ENCODE measurements around the gene TRPV2.
"Not testable (repeated sequence)": the region's sequence is repeated elsewhere in the genome, so short reads cannot be mapped to it uniquely, and the experiment has no call there.

The TRPV2 gene

DNA sequence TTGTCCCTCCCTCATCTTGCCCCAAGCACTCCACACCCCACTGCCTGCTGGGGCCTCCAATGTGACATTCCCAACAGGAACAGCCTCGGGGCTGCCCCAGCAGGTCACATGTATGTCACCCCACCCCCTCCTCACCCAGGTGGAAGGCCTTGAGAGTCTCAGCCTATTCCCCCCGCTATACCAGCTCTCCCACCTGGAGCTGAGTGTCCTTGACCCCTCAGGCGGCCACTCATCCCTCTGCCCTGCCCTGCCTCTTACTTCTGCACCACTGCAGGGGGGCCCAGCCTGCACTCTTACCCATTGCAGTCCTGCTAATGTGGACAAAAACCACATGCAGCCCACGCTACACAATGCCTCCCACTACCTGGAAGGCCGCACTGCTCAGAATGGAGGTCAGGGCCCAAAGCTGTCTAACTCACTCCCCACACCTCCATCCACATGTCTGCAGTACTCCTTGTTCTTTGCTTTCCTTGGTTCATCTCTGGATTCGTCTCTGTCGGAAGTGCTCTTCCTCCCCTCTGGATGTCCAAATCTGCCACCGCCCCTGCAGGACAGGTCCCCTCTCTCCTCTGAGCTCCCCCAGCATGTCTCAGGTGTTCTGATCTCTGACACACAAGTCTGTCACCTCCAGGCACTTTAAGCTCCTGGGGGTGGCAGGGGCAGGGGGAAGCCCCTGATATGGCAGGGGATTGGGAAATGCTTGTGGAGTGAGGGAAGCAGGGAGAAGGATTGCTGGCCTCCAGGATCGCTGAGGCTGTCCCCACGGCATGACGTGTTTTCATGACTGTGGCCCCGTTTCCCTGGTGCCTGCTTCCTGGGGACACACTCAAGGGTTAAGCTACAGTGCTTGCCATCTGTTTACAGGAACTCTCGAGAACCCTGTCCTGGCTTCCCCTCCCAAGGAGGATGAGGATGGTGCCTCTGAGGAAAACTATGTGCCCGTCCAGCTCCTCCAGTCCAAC is 20.8 kb downstream of the TRPV2 start:
- DNase-seq (ENCODE audit: low spot score): no peak

DNA sequence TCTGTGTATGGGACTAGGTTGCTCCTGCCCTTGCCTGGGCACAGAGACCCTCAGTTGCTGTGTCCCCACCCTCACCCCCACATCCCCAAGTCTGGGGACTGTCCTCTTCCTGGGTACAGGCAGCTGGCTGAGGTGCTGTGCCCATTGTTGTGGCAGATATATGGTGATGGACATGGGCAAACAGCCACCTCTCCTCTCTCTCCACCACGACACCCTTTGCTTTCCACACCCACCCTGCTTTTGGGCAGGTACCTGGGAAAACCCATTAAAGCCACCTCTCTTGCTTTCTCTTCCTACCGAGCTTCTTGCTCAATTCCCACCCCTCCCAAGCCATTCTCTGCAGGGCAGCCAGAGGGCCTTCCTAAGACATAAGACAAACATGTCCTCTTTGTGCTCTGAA is 21.7 kb downstream of the TRPV2 start:
- no peak for DNase-seq (ENCODE audit: low spot score)

DNA sequence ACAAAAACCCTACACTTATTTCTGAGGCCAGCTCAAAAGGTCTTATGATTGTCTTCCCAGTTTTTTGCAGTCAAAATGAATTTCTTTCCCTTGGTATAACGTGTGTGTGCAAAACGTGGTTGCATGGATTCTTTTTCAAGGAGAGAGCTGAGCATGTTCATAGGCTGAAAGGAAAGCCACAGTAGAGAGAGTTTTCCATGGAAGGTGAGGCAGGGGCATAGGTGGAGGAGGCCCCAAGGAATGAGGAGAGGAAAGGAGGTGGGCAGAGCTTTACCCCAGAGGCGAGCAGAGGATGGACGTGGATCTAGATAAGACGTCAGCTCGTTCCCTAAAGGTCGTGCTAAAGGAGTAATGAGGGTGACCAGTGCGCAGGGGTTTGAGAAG is 22.8 kb downstream of the TRPV2 start:
- no peak for DNase-seq (ENCODE audit: low spot score)

DNA sequence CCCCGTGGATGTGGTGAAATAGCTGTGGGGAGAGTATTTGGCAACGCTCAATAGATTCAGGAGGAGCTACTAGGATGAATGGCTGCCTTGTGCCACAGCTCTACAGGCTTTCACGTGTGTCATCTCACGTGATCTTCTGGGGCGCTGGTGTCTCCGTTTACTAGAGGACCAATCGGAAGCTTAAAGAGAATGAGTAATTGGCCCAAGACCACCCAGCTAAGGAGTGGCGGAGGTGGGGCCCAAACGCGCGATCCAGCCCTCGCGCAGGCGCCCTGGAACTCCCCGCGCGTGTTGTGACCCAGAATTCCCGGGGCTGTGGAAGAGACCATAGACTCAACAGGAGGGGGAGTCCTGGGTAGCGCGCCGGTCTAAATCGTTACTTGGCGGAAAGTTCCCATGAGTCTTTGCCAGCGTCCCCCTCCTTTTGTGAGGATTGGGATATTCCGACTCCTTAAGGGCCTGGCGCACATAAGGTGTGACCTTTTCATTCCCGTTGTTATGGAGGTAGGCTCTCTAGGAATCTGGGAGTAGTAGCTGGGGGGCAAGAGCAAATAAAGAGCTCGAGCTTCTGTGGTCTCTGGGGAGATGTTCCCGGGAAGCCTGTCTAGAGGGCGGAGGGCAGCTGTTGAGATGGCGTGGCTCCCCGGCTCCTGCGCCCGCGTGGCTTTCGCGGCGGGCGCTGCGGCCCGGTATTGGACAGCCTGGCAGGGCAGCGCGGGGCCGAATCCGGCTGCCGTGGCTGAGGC is 23.4 kb downstream of the TRPV2 start:
- DNase-seq (ENCODE audit: low spot score): peak; percentile 96

DNA sequence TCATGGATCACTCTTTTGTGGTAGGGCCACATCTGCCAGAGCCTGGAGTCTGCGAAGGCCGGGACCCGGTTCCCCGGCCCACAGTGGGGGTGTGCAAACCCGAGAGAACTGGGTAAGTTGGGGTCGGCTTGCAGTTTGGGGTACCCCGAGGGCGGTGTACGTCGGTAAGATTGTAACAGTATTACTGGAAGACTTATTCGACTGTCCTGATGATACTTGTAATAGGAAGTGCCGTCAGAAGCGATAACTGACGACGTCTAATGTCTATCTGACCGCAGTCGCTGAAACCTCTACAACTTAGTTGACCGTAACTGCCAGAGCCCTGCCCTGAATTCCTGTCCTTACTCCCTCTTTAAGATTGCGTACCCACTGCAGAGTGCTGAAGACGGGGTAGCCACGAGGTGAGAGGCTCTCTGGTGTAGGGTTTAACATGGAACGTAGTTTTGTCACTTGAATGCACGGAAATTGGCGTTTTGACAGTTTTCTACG is 24.0 kb downstream of the TRPV2 start:
- no peak for DNase-seq (ENCODE audit: low spot score)

DNA sequence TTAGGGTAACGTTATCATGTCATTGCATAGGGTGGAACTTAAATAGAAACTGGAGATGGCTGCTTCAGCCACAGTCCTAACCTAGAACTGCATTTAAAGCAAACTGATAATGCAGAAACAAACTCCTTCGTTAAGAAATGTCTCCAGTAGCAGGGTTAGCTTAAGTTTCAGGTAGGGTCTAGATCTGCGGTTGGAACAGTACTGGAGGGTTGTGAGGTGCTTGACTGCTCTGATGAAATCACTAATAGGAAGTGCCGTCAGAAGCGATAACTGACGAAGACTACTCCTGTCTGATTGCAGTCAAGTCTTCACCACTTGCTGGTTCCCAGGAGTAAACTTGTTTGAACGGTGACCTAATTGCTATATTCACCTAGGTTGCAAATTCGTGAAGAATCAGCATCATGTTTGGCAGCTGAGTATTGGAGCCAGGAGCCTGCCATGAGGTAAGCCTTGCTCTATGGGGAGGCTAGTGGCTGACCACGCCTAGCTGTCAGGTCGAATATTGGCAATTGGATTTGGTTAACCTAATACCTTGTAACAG is 24.5 kb downstream of the TRPV2 start:
- DNase-seq (ENCODE audit: low spot score): no peak

DNA sequence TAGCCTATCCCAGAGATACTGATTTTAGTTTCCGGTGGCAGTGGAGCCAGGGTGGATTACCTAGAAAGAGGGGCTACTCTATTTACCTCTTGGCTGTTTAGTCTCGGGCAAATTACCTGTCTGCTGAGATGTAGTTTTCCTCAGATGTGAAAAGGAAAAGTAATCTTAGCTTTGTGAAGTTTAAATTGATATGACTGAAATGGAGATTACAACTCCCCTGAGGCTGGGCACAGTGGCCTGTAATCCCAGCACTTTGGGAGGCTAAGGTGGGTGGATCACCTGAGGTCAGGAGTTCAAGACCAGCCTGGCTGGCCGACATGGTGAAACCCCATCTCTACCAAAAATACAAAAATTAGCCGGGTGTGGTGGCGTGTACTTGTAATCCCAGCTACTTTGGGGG is 25.0 kb downstream of the TRPV2 start:
- DNase-seq (ENCODE audit: low spot score): not testable (repeated sequence)

DNA sequence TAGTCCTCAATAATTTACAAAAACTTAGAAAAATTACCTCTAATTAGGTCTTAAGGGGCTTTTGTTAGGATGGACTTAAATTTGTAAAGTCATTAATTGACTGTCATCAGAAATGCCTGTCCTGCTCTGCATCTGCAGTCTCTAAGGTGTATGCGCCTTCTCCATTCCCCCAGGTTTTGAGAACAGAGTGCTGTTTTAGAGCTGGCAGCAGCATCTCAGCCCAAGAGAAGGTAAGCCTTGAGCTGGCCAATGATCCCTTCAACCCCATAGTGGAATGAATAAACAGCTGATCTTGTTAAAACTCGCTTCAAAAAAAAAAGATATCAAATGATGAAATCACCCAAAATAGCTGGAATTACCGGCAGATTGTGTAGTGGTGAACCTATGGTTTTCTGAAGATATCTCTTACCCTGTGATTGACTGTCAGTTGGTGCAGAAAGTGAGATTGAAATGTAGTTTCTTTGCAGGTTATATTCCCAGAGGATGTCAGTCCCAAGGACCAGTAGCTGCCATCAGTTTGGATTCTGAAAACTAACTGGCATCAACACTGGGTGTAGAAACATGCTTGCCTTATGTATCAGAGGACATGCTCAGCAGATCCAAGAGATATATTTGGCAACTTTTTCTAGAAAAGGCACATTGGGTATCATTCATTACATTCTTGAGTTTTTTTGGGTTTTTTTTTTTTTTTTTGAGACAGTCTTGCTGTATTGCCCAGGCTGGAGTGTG is 25.7 kb downstream of the TRPV2 start:
- DNase-seq (ENCODE audit: low spot score): no peak

DNA sequence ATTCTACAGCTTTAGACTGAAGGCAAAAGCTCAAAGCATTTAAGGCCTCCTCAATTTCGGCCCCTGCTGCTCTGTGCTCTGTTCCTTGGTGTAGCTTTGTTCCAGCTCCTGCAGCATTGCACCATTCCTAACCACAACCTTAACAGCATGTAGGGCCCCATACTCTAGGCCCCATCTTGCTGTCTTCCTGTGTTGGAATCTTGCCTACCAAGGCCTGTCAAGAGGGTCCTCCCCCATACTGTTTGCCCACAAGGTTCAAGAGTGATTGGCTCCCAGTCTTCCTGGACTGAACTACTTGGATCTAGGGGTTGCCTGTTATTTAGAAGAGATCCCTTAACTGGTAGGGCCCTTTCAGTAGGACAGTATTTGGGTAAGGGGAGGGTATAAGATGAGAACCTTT is 26.8 kb downstream of the TRPV2 start:
- DNase-seq (ENCODE audit: low spot score): no peak

DNA sequence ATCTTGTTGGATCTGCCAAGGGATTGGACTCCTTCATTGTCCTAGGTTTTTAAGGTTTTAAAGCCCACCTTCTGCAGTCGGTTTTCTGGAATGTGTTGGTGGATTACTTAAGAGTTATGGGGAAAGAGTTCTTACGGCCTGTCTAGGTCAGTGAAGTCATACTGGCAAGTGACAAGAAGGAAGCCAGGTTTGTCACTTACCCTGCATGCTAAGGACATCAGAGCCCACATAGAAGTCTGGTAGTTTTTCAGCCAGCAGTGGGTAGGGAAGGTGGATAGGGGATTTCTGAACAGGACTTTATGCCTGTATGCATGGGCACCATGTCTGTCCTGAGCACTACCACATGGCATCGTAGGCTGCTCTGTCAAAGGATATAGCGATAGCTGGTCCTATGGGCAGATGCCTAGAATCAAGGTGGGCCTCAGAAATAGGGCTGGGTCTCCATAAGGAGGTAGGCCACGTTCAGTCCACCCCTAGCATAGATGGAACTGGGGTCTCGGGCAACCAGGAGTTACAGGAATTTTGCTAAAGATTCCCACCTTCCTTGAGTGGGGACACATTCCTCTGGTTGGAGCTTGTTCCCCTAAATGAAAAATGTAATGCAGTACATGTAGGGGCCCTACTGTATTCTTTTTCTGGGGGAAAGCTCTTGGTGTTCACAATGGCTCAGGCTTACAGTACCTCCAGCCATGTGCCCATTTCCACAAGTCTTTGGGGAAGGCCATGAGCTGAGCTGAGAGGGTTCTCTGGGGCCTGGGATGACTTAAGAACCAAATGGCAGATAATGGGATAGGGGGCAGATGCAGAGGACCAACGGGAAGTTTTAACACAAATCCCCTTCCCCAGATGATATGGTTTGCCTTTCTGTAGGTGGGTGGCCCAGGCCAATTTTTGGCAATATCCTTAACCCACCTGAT is 27.5 kb downstream of the TRPV2 start:
- no peak for DNase-seq (ENCODE audit: low spot score)

DNA sequence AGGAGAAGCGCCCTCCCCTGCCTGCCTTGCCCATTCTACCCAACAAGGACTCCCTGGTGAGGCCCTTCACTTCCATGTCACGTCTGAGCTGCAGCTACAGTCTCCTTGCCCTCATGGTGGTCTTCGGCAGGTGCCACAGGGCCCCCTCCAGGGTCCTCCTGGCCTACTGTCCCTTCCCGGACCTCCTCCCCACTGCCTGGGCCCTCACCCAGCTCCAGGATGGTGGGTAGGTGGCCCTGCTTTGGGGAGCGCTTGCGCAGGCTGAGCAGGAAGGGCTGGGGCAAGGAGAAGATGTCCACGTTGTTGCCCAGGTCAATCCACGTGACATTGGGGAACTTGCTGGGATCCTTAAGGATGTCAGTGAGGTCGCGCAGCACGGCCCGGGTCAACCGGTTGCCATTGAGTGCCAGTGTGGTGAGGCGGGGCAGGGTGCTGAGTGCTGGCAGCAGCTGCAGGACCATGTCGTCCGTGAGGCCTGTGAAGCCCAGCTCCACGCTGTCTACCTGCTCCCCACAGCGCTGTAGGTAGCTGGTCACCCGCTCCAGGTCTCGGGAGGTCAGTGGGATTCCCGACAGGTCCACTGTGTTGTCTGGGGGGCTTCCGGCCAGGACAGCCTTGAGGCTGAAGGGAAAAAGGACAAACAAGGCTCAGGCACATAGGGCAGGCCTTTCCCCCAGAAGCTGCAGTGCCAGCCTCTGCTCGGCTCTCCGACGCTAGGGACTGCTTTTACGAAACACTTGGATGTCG is 28.3 kb downstream of the TRPV2 start:
- DNase-seq (ENCODE audit: low spot score): no peak

DNA sequence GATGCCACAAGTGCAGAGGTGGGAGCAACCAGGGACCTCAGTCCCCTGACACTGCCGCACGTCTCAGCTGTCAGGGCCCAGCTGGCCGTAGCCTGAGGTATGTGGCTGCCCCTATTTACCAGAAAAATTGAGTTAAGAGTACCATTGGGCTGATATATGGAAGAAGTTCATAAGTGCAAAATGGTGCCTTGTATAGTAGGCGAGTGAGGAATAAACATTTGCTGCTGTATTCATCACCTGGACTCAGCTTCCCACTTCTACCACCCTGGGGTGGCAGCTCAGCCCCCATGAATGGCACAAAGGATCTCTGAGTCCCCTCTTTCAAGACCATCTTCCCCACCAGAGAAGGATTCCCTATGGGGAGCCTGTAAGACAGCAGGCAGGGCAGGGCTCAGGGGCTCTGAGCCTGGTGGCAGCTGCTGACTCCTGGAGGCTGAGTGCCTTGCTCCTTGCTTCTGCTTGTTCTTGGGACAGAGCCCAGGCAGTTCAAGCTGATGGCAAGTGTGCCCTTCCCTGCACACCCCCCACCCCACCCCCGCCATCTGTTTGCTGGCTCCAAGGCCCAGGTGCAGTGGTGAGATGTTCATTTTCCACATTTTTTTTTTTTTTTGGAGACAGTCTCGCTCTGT is 29.0 kb downstream of the TRPV2 start:
- no peak for DNase-seq (ENCODE audit: low spot score)

DNA sequence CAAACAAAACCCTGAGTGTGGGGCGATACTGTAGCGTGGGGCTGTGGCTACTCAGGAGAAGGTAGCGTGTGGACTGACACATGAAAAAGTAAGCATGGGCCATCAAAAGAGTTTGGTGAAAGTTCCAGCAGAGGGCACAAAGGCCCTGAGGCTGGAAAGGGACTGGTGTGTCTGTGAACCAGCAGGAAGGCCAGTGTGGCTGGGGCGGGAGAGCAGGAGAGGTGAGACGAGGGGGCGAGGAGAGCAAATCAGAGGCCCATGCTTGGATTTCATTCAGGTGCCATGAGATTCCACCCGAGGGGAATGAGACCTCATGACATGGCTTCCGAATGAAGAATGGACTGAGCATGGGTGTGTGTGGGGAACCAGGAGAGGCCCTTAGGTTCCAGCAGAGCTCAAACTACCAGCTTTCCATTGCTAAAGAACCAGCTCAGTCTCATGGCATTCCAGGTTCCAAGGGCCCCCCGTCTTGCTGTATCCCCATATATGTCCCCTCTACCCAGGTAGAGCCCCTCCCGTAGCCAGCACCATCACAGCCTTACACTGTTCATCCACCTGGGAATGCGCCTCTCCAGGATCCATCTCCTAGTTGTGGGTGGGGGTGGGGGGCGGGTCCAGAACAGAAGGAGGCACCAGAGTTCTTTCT is 31.1 kb downstream of the TRPV2 start:
- no peak for DNase-seq (ENCODE audit: low spot score)

DNA sequence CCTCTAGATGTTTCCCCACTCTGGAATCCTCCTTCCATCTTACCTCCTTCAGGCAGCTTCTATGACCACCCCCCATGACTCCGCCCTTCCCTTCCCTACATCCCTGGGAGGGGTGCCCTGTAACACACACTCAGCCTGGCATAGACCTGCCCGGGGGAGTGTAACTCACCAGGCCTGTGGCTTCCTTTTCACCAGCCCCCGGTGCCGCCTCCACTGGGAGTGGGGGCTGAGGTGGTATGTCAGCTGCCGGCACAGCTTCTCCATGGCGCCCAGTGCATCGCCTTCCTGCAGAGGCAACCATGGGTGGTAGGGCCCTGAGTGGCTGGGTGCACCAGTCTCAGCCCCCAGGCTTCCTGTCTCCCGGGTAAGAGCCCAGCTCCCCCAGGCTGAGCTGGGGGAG is 32.3 kb downstream of the TRPV2 start:
- DNase-seq (ENCODE audit: low spot score): no peak

DNA sequence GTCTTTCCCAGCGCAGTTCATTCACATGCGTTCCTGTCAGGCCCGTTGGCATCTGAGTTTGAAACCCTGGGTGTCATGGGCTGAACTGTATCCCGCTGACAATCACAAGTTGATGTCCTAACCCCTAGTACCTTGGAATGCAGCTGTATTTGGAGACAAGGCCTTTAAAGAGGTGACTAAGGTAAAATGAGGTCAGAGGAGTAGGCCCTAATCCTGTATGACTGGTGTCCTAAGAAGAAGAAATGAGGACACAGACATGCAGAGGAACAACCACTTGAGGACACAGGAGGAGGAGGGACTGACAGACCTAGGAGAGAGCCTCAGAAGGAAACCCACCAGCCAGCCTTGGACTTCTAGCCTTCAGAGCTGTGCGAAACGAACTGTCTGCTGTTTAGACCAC is 33.1 kb downstream of the TRPV2 start:
- no peak for DNase-seq (ENCODE audit: low spot score)

DNA sequence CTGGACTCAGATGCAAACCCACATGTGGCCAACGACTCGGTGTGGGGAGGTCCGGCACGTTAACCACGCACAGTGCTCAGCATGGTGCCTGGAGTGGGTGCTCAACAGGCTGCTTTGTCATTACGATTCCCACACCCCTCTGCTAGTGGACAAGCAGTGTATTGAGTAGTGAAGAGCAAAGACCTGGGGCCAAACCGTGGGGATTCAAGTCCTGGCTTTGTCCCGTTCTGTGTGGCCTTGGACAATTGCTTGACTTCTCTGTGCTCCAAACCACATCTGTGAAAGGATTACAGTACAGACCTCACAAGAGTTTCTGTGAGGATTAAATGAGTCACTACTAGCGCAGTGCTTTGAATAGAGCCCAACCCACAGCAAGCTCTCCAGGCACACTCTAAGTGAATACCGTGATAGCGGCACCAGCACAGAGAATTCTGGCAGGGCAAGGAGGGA is 33.8 kb downstream of the TRPV2 start:
- no peak for DNase-seq (ENCODE audit: low spot score)

DNA sequence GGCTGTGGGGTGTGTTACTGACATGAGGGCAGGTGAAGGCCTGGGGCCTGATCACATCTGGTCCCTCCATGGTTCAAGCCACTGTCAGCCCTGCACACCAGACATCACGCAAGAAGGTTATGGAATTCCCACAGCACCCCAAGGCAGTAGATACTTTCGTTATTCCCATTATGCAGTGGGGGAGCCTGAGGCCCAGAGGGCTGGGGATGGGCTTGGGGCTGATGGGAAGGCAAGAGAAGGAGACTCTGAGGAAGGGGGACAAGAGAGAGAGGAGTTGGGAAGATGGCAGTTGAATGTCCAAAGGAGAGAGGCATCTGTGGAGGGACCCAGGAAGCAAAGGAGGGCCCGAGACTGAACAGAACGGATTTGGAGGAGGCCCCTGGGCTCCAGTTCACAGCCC is 34.7 kb downstream of the TRPV2 start:
- DNase-seq (ENCODE audit: low spot score): no peak

DNA sequence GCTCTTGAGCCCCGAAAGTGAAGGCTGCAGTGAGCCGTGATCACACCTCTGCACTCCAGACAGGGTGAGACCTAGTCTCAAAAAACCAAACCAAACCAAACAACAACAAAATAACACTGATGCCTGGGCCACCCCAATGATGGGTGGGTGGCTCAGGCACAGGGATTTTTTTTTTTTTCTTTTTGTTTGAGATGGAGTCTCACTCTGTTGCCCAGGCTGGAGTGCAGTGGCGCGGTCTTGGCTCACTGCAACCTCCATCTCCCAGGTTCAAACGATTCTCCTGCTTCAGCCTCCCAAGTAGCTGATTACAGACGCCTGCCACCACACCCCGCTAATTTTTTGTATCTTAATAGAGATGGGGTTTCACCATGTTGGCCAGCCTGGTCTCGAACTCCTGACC is 36.9 kb downstream of the TRPV2 start:
- DNase-seq (ENCODE audit: low spot score): not testable (repeated sequence)

DNA sequence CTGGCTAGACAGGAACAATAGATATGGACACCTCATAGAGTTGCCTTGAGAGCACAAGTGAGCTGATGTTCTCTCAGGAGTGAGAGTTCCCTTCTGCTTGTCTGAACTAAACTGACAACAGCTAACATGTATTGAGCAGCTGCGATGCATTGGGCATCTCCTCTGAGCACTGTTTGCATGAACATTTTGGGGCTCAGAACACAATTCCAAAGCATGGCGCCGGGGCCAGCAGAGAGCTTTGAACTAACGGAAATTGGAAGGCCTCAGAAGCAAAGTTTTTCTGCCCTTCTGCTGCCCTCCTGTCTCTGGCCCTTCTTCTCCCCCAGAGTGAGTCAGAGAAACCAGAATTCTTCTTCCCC is 38.1 kb downstream of the TRPV2 start:
- no peak for DNase-seq (ENCODE audit: low spot score)

Measured in left forelimb (tissue), 1 donor.